SK-N-SH (cell line): Measurements from ENCODE around the gene PLXNA4. TPM values are rescaled to one million over a fixed set of nuclear protein-coding genes. Genes with fewer than 3 reads are reported as not detected.

ENCODE experiments used
- CTCF ChIA-PET: fragments of 300-600, 350-600 bp; formaldehyde crosslinking; extraction: SDS; loops from one replicate; lab custom pipeline; 2021; lab: Yijun Ruan, JAX
- POLR2A ChIA-PET: fragments of 350-600 bp; sonication (Branson Sonifier 250); formaldehyde crosslinking; extraction: SDS; loops from one replicate; lab custom pipeline; 2020; ENCODE audit warnings: antibody characterized with exemption, inconsistent platforms; lab: Yijun Ruan, JAX
- DNase-seq: peaks from one replicate; pipeline ENCODE4 v3.0.0; 2012
- H2AFZ ChIP-seq: fragments of 200-600 bp; sonication (generic); 2 replicates; pipeline ENCODE4 v1.8.1; 2016; ENCODE audit warnings: antibody characterized with exemption, mild to moderate bottlenecking, low read depth
- H3F3A ChIP-seq: fragments of 200-600 bp; sonication (generic); replicated peaks from 2 replicates; pipeline ENCODE3; 2016; ENCODE audit warnings: antibody characterized with exemption, mild to moderate bottlenecking; ENCODE audit not compliant: insufficient read depth
- H3K27ac ChIP-seq, 2 experiments: fragments of 200-500 bp in 1 of 2; fragments of 200-600 bp in 1 of 2; sonication (Bioruptor generic) in 1 of 2; sonication (generic), shearing (Covaris generic) in 1 of 2; 2 replicates each; pipeline versions ENCODE4 v1.5.1 to v1.6.1; 2014 to 2016; ENCODE audit warnings: low read depth in 2 of 2, inconsistent platforms in 1 of 2, low read length in 1 of 2, mild to moderate bottlenecking in 1 of 2, mixed read lengths in 1 of 2
- H3K27me3 ChIP-seq: fragments of 200-600 bp; sonication (generic), shearing (Covaris generic); 2 replicates; pipeline ENCODE4 v1.6.1; 2016; ENCODE audit warnings: mixed run types; ENCODE audit not compliant: insufficient read depth
- H3K36me3 ChIP-seq, 2 experiments: fragments of 200-500 bp in 1 of 2; fragments of 200-600 bp in 1 of 2; sonication (Bioruptor generic) in 1 of 2; sonication (generic) in 1 of 2; replicated peaks in 1 of 2; 2 replicates each; pipeline versions ENCODE3 to v1.5.1; 2014 to 2016; ENCODE audit warnings: low read length in 1 of 2, mild to moderate bottlenecking in 1 of 2; ENCODE audit not compliant: insufficient read depth in 2 of 2, control insufficient read depth in 1 of 2
- H3K4me1 ChIP-seq, 2 experiments: fragments of 200-500 bp in 1 of 2; fragments of 200-600 bp in 1 of 2; sonication (Bioruptor generic) in 1 of 2; sonication (generic), shearing (Covaris generic) in 1 of 2; 2 replicates each; pipeline versions ENCODE4 v1.5.1 to v1.6.1; 2014 to 2016; ENCODE audit warnings: low read depth in 1 of 2, low read length in 1 of 2, mixed run types in 1 of 2; ENCODE audit not compliant: insufficient read depth in 2 of 2, control insufficient read depth in 1 of 2
- H3K4me2 ChIP-seq: fragments of 200-600 bp; sonication (generic), shearing (Covaris generic); 2 replicates; pipeline ENCODE4 v1.6.1; 2017; ENCODE audit warnings: mixed run types
- H3K4me3 ChIP-seq, 2 experiments: fragments of 200-500 bp in 1 of 2; fragments of 200-600 bp in 1 of 2; sonication (Bioruptor generic) in 1 of 2; sonication (generic), shearing (Covaris generic) in 1 of 2; 2 replicates each; pipeline versions ENCODE4 v1.5.1 to v1.8.1; 2014 to 2016; ENCODE audit warnings: low read depth in 2 of 2, inconsistent platforms in 1 of 2, low read length in 1 of 2, mild to moderate bottlenecking in 1 of 2, mixed read lengths in 1 of 2, moderate library complexity in 1 of 2
- H3K79me2 ChIP-seq: fragments of 200-600 bp; sonication (generic); 2 replicates; pipeline ENCODE4 v1.8.1; 2017; ENCODE audit warnings: mild to moderate bottlenecking; ENCODE audit not compliant: insufficient read depth
- H3K9ac ChIP-seq: fragments of 200-600 bp; sonication (generic); 2 replicates; pipeline ENCODE4 v1.6.1; 2017; ENCODE audit warnings: mixed run types
- H3K9me2 ChIP-seq: fragments of 200-600 bp; sonication (generic); 2 replicates; pipeline ENCODE4 v1.6.1; 2017; ENCODE audit warnings: mixed run types
- H3K9me3 ChIP-seq: fragments of 200-600 bp; sonication (generic); 2 replicates; pipeline ENCODE4 v1.6.1; 2017; ENCODE audit warnings: mixed run types, mild to moderate bottlenecking, moderate library complexity
- H4K20me1 ChIP-seq: fragments of 200-600 bp; sonication (generic); 2 replicates; pipeline ENCODE4 v1.6.1; 2017; ENCODE audit warnings: mild to moderate bottlenecking, mixed run types; ENCODE audit not compliant: insufficient read depth
- CHD2 ChIP-seq: fragments of 150-350 bp; IDR thresholded peaks from 2 replicates; pipeline ENCODE4 v1.6.1; 2018; ENCODE audit warnings: low read length; ENCODE audit not compliant: partially characterized antibody
- EP300 ChIP-seq, 2 experiments: IDR thresholded peaks; 2 replicates each; pipeline versions ENCODE4 v1.4.0 to v1.6.1; 2012; ENCODE audit warnings: borderline replicate concordance in 1 of 2, low read depth in 1 of 2, low read length in 1 of 2
- FOSL2 ChIP-seq: IDR thresholded peaks from 2 replicates; pipeline ENCODE4 v1.4.0; 2012; ENCODE audit warnings: low read depth, mild to moderate bottlenecking, moderate library complexity, borderline replicate concordance
- FOXJ3 ChIP-seq: sonication (generic); formaldehyde crosslinking; IDR thresholded peaks from 2 replicates; pipeline ENCODE4 v1.5.1; 2020; ENCODE audit warnings: mild to moderate bottlenecking, missing genetic modification reagents
- FOXM1 ChIP-seq: IDR thresholded peaks from 2 replicates; pipeline ENCODE4 v1.4.0; 2012; ENCODE audit warnings: low read depth, mild to moderate bottlenecking
- GATA2 ChIP-seq: sonication (generic); formaldehyde crosslinking; IDR thresholded peaks from 2 replicates; pipeline ENCODE4 v1.5.0; 2020; ENCODE audit warnings: mild to moderate bottlenecking, missing genetic modification reagents
- JUND ChIP-seq: IDR thresholded peaks from 2 replicates; pipeline ENCODE4 v1.4.0; 2012
- MEF2A ChIP-seq: IDR thresholded peaks from 2 replicates; pipeline ENCODE4 v1.4.0; 2012; ENCODE audit warnings: low read depth, borderline replicate concordance
- MXI1 ChIP-seq: IDR thresholded peaks from 2 replicates; pipeline ENCODE4 v1.6.1; 2012; ENCODE audit warnings: mild to moderate bottlenecking, low read depth, low read length, improper control_type of control experiment
- RAD21 ChIP-seq: IDR thresholded peaks from 2 replicates; pipeline ENCODE4 v1.6.1; 2012; ENCODE audit warnings: mild to moderate bottlenecking, low read length
- RCOR1 ChIP-seq: fragments of 150-350 bp; IDR thresholded peaks from 2 replicates; pipeline ENCODE4 v1.6.1; 2017; ENCODE audit warnings: antibody characterized with exemption, low read length
- RFX5 ChIP-seq: IDR thresholded peaks from 2 replicates; pipeline ENCODE4 v1.6.1; 2012; ENCODE audit warnings: mild to moderate bottlenecking, improper control_type of control experiment, low read length
- SMC3 ChIP-seq: IDR thresholded peaks from 2 replicates; pipeline ENCODE4 v1.6.1; 2012; ENCODE audit warnings: low read depth, low read length, improper control_type of control experiment
- TCF12 ChIP-seq: IDR thresholded peaks from 2 replicates; pipeline ENCODE4 v1.4.0; 2012
- WGBS: methylation state at CpG from one replicate; pipeline ENCODE4 v1.1.6; 2017; ENCODE audit warnings: low lambda C conversion rate; 5-methylcytosine and 5-hydroxymethylcytosine counted together
- polyA plus RNA-seq, 3 experiments: library from polyadenylated mRNA; depleted of rRNA; stranded (reverse); fragments of >200 nt; gene quantifications; 2 replicates each; pipeline ENCODE4 v1.2.3, GENCODE V29; 2012
- TF ChIP-seq, protein P1 (sequence below): IDR thresholded peaks from 2 replicates; pipeline ENCODE4; 2012
- TF ChIP-seq, protein P2 (sequence below): IDR thresholded peaks from 2 replicates; pipeline ENCODE4 v1.4.0; 2012; ENCODE audit warnings: low read depth, borderline replicate concordance
- TF ChIP-seq, protein P3 (sequence below): IDR thresholded peaks from 2 replicates; pipeline ENCODE4 v1.4.0; 2012; ENCODE audit warnings: low read depth
- TF ChIP-seq, protein P4 (sequence below): fragments of 150-350 bp; IDR thresholded peaks from 2 replicates; pipeline ENCODE4 v1.6.1; 2016; ENCODE audit warnings: mild to moderate bottlenecking, low read depth, low read length

The PLXNA4 gene
- polyA plus RNA-seq, 1 of the 3 experiments (the other 2 are of a cell fraction): 2.4 TPM

DNA sequence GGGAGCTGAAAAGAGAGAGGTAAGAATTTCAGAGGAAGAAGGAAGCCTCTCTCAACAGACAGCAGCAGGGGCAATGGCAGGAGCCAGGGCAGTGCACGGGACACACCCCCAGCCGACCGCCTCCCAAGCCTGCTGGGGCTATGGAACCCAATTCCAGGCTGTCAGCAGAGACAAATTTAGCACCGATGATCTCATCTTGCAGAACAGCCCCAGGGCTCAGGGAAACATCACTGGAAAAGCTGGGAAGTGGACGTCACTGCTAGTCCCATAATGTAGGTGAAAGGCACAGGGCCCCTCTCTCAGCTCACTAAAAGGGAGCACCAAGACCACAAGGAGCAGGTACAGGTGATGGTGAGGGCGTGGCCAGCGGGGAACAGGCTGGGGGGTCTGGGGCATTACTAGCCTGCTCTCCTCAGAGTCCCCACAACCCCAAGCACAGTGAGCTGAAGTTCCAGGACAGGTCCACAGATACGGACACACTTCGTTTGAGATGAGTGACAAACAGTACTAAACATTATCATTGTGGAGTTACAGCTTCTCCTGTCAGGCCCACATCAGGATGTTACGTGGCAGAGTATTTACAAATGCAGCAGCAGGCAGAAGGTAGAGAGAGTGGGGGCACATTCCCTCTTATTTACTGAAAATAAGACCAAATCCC lies 103.7 kb downstream of the PLXNA4 start:
- Histone ChIP-seq H3K4me3 (no peak overlapping the region), H3K27me3 (peaks cover 3% of the 10 kb centered on the region; the same call in 1 of the 2 replicates), H3K27ac (peak overlapping the region in 1 of 2 experiments; percentile 63; a peak in 3 of 4 replicates), H3K36me3 (no peaks in the 10 kb centered on the region), H3K9me2 (no peaks in the 10 kb centered on the region), H3K9ac (no peak overlapping the region), H4K20me1 (no peaks in the 10 kb centered on the region), H3F3A (no peaks in the 10 kb centered on the region), H2AFZ (no peak overlapping the region), H3K4me1 (peaks cover 14 to 60% of the 10 kb centered on the region in 2 experiments; a peak in 3 of 4 replicates), H3K4me2 (no peak overlapping the region), H3K9me3 (no peaks in the 10 kb centered on the region), H3K79me2 (no peaks in the 10 kb centered on the region)
- DNase-seq: peak; percentile 77
- CTCF ChIA-PET: interaction anchor here (1.3 to 2.8 kb wide), 12 partner anchors 8 to 527 kb away, joined by 3 to 13 read pairs (median 5); no protein-coding TSS in a partner anchor
- 31% methylated on average over 10 of the region's 10 CpGs for WGBS
- POLR2A ChIA-PET: interaction anchor here (0.6 kb wide), 1 partner anchor 862 kb away, joined by 3 read pairs; no protein-coding TSS in a partner anchor
- TF ChIP-seq FOXM1: no peak
- TF ChIP-seq MXI1: peak; percentile 73; the same call in 1 of the 2 replicates
- TF ChIP-seq FOSL2: 0 out of 2 replicates have a peak, but pooled peaks have one; percentile 23
- TF ChIP-seq, protein P1, sequence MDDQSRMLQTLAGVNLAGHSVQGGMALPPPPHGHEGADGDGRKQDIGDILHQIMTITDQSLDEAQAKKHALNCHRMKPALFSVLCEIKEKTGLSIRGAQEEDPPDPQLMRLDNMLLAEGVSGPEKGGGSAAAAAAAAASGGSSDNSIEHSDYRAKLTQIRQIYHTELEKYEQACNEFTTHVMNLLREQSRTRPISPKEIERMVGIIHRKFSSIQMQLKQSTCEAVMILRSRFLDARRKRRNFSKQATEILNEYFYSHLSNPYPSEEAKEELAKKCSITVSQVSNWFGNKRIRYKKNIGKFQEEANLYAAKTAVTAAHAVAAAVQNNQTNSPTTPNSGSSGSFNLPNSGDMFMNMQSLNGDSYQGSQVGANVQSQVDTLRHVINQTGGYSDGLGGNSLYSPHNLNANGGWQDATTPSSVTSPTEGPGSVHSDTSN: peak; percentile 53
- TF ChIP-seq RCOR1: peak; percentile 80
- TF ChIP-seq, protein P2, sequence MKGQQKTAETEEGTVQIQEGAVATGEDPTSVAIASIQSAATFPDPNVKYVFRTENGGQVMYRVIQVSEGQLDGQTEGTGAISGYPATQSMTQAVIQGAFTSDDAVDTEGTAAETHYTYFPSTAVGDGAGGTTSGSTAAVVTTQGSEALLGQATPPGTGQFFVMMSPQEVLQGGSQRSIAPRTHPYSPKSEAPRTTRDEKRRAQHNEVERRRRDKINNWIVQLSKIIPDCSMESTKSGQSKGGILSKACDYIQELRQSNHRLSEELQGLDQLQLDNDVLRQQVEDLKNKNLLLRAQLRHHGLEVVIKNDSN: no peak
- TF ChIP-seq FOXJ3 (CRISPR knock-in tag): peak; percentile 75; the same call in 1 of the 2 replicates
- TF ChIP-seq, protein P3, sequence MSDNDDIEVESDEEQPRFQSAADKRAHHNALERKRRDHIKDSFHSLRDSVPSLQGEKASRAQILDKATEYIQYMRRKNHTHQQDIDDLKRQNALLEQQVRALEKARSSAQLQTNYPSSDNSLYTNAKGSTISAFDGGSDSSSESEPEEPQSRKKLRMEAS: no peak
- peak in 1 of 2 experiments; percentile 84; a peak in 2 of 4 replicates for TF ChIP-seq EP300 (IDR thresholded peaks at IDR 0.05; ENCODE audit: borderline replicate concordance in 1 of 2, low read depth in 1 of 2, low read length in 1 of 2)
- TF ChIP-seq RAD21: peak; percentile 29; the same call in 1 of the 2 replicates
- TF ChIP-seq JUND: 0 out of 2 replicates have a peak, but pooled peaks have one; percentile 12
- TF ChIP-seq CHD2: peak; percentile 69
- TF ChIP-seq GATA2: peak; percentile 54; the same call in 1 of the 2 replicates
- 0 out of 2 replicates have a peak, but pooled peaks have one; percentile 7 for TF ChIP-seq RFX5
- TF ChIP-seq TCF12: peak; percentile 37; the same call in 1 of the 2 replicates
- TF ChIP-seq, protein P4, sequence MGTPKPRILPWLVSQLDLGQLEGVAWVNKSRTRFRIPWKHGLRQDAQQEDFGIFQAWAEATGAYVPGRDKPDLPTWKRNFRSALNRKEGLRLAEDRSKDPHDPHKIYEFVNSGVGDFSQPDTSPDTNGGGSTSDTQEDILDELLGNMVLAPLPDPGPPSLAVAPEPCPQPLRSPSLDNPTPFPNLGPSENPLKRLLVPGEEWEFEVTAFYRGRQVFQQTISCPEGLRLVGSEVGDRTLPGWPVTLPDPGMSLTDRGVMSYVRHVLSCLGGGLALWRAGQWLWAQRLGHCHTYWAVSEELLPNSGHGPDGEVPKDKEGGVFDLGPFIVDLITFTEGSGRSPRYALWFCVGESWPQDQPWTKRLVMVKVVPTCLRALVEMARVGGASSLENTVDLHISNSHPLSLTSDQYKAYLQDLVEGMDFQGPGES: no peak
- peak; percentile 81; the same call in 1 of the 2 replicates for TF ChIP-seq MEF2A
- peak; percentile 15; the same call in 1 of the 2 replicates for TF ChIP-seq SMC3
